CD14-positive monocyte (primary cell): ENCODE measurements around the gene SLC39A12. TPM values are rescaled to one million over a fixed set of nuclear protein-coding genes. Genes with fewer than 3 reads are reported as not detected.

Source experiments
- DNase-seq, 3 donors: peaks; one replicate each; pipeline ENCODE4 v3.0.0-alpha.2; 2011 to 2022
- H2AFZ ChIP-seq: 2 replicates; pipeline ENCODE4 v1.6.0; 2012; ENCODE audit warnings: mild to moderate bottlenecking, low read depth, low read length, inconsistent platforms; ENCODE audit not compliant: insufficient read depth, poor library complexity, severe bottlenecking
- H3K27ac ChIP-seq, 2 donors: 1 replicate in 1 of 2; 2 replicates in 1 of 2; pipeline ENCODE4 v1.5.1; 2012 to 2013; ENCODE audit warnings: low read length in 2 of 2, control low read depth in 1 of 2, inconsistent platforms in 1 of 2, low read depth in 1 of 2, mild to moderate bottlenecking in 1 of 2
- H3K27me3 ChIP-seq, 2 donors: one replicate each; pipeline versions ENCODE4 v1.6.0 to v1.6.1; 2011 to 2013; ENCODE audit warnings: low read length in 2 of 2; ENCODE audit not compliant: control insufficient read depth in 2 of 2, insufficient read depth in 2 of 2
- H3K36me3 ChIP-seq, 2 donors: replicated peaks in 1 of 2; 1 replicate in 1 of 2; 2 replicates in 1 of 2; pipeline versions ENCODE4 v1.5.1 to v1.6.1; 2012 to 2013; ENCODE audit warnings: low read length in 2 of 2, control low read depth in 1 of 2, inconsistent platforms in 1 of 2, mild to moderate bottlenecking in 1 of 2; ENCODE audit not compliant: insufficient read depth in 2 of 2, control insufficient read depth in 1 of 2
- H3K4me1 ChIP-seq, 2 donors: 1 replicate in 1 of 2; 2 replicates in 1 of 2; pipeline versions ENCODE4 v1.5.1 to v1.6.1; 2012 to 2013; ENCODE audit warnings: low read length in 2 of 2, control low read depth in 1 of 2, inconsistent platforms in 1 of 2, mild to moderate bottlenecking in 1 of 2, moderate library complexity in 1 of 2; ENCODE audit not compliant: insufficient read depth in 2 of 2, control insufficient read depth in 1 of 2
- H3K4me2 ChIP-seq: replicated peaks from 2 replicates; pipeline ENCODE3; 2012; ENCODE audit warnings: low read length, moderate library complexity, mild to moderate bottlenecking; ENCODE audit not compliant: poor library complexity, severe bottlenecking; ENCODE audit errors: extremely low read depth
- H3K4me3 ChIP-seq, 3 experiments: fragments of 200-600 bp in 1 of 3; sonication (generic) in 1 of 3; replicated peaks in 1 of 3; 1 replicate in 2 of 3; 2 replicates in 1 of 3; pipeline ENCODE4 v1.5.1; 2011 to 2013; ENCODE audit warnings: low read length in 3 of 3, mild to moderate bottlenecking in 3 of 3, control low read depth in 2 of 3, low read depth in 2 of 3, inconsistent platforms in 1 of 3, moderate library complexity in 1 of 3
- H3K79me2 ChIP-seq: 2 replicates; pipeline ENCODE4 v1.6.0; 2012; ENCODE audit warnings: mild to moderate bottlenecking, control low read depth, inconsistent platforms, low read length, moderate library complexity; ENCODE audit not compliant: insufficient read depth
- H3K9ac ChIP-seq: 2 replicates; pipeline ENCODE4 v1.6.0; 2017; ENCODE audit warnings: low read length, mild to moderate bottlenecking; ENCODE audit not compliant: insufficient read depth, poor library complexity, severe bottlenecking
- H3K9me3 ChIP-seq, 2 donors: replicated peaks in 1 of 2; 1 replicate in 1 of 2; 2 replicates in 1 of 2; pipeline versions ENCODE4 v1.5.1 to v1.6.1; 2012 to 2013; ENCODE audit warnings: low read length in 2 of 2, control low read depth in 1 of 2; ENCODE audit not compliant: control insufficient read depth in 1 of 2, insufficient read depth in 1 of 2
- H4K20me1 ChIP-seq: 2 replicates; pipeline ENCODE4 v1.6.0; 2012; ENCODE audit warnings: mild to moderate bottlenecking, low read length, control low read depth, moderate library complexity; ENCODE audit not compliant: insufficient read depth
- H3K27ac Mint-ChIP-seq, 7 donors: one replicate each; pipeline ENCODE4 v1.8.0; 2020; ENCODE audit warnings: mild to moderate bottlenecking in 7 of 7, mixed read lengths in 7 of 7, moderate library complexity in 6 of 7, inconsistent platforms in 2 of 7
- H3K27me3 Mint-ChIP-seq, 3 donors: one replicate each; pipeline ENCODE4 v1.8.0; 2021 to 2022; ENCODE audit warnings: low read depth in 3 of 3, mild to moderate bottlenecking in 3 of 3, mixed read lengths in 3 of 3, moderate library complexity in 3 of 3, inconsistent platforms in 1 of 3
- H3K36me3 Mint-ChIP-seq, 2 donors: one replicate each; pipeline ENCODE4 v1.8.0; 2020; ENCODE audit warnings: mixed read lengths in 2 of 2, inconsistent platforms in 1 of 2, mild to moderate bottlenecking in 1 of 2
- H3K4me1 Mint-ChIP-seq: one replicate; pipeline ENCODE4 v1.8.0; 2020; ENCODE audit warnings: mild to moderate bottlenecking, mixed read lengths
- H3K4me3 Mint-ChIP-seq, 2 donors: one replicate each; pipeline ENCODE4 v1.8.0; 2020; ENCODE audit warnings: mild to moderate bottlenecking in 2 of 2, mixed read lengths in 2 of 2, moderate library complexity in 1 of 2
- H3K9me3 Mint-ChIP-seq, 7 donors: one replicate each; pipeline ENCODE4 v1.8.0; 2020 to 2022; ENCODE audit warnings: mixed read lengths in 7 of 7, mild to moderate bottlenecking in 6 of 7, moderate library complexity in 6 of 7, inconsistent platforms in 2 of 7
- CTCF ChIP-seq: fragments of 200-600 bp; IDR thresholded peaks from one replicate; pipeline ENCODE4 v1.8.0; 2022; ENCODE audit warnings: antibody characterized with exemption, mild to moderate bottlenecking
- WGBS: methylation state at CpG from one replicate; pipeline ENCODE4 v1.1.5; 2013; ENCODE audit warnings: missing lambda C conversion rate; ENCODE audit not compliant: insufficient coverage; 5-methylcytosine and 5-hydroxymethylcytosine counted together
- intact Hi-C, 2 donors: fragments of 100-400 bp; cut with micrococcal nuclease; formaldehyde crosslinking; loops; one replicate each; pipeline versions ENCODE4 v1.15.0 to v1.15.1; 2023
- polyA plus RNA-seq, 3 donors: library from polyadenylated mRNA; depleted of rRNA in 1 of 3; unstranded in 2 of 3; stranded (reverse) in 1 of 3; fragments of 300-500 nt in 2 of 3; fragments of >200 nt in 1 of 3; fragmentation: Illumina TruSeq in 2 of 3; gene quantifications; 1 replicate in 2 of 3; 2 replicates in 1 of 3; pipeline ENCODE4 v1.2.3, GENCODE V29; 2012 to 2021

The SLC39A12 gene
- polyA plus RNA-seq, 3 donors, result not detected

GRCh38 chr10:17974505-17974904 is 22.8 kb downstream of the SLC39A12 start:
- Histone ChIP-seq H3K27me3 (no peaks in the 10 kb centered on the region), H3K4me1 (no peaks in the 10 kb centered on the region), H3K4me2 (no peak overlapping the region), H3K9me3 (no peaks in the 10 kb centered on the region), H4K20me1 (no peaks in the 10 kb centered on the region), H3K27ac (no peak overlapping the region), H3K4me3 (no peak overlapping the region), H2AFZ (no peak overlapping the region), H3K36me3 (no peaks in the 10 kb centered on the region), H3K9ac (no peak overlapping the region), H3K79me2 (no peaks in the 10 kb centered on the region)
- Mint-ChIP-seq H3K27me3 (peaks cover 0 to 4% (median 3%) of the 10 kb centered on the region in 3 donors), H3K4me1 (no peaks in the 10 kb centered on the region), H3K9me3 (peaks cover 0 to 9% (median 5%) of the 10 kb centered on the region in 7 donors), H3K36me3 (no peaks in the 10 kb centered on the region), H3K27ac (no peak overlapping the region), H3K4me3 (no peak overlapping the region)
- TF ChIP-seq CTCF, result no peak
- no peak for DNase-seq
- WGBS, result 100% methylated on average over 3 of the region's 3 CpGs
- intact Hi-C loops, result no loop called here

- Histone ChIP-seq H4K20me1 (no peaks in the 10 kb centered on the region), H3K9me3 (no peaks in the 10 kb centered on the region), H3K27me3 (no peaks in the 10 kb centered on the region), H3K4me2 (no peak overlapping the region), H3K4me3 (no peak overlapping the region), H2AFZ (no peak overlapping the region), H3K9ac (no peak overlapping the region), H3K4me1 (no peaks in the 10 kb centered on the region), H3K27ac (no peak overlapping the region), H3K36me3 (no peaks in the 10 kb centered on the region), H3K79me2 (no peaks in the 10 kb centered on the region)
- H3K27me3 Mint-ChIP-seq, result peaks cover 0 to 2% (median 2%) of the 10 kb centered on the region in 3 donors
- H3K9me3 Mint-ChIP-seq, result peaks cover 0 to 2% (median 0%) of the 10 kb centered on the region in 7 donors
- TF ChIP-seq CTCF, result no peak
- intact Hi-C loops, result no loop called here
- H3K36me3 Mint-ChIP-seq, result no peaks in the 10 kb centered on the region
- no CpG with 5 or more reads among the region's 6 CpGs for WGBS
- peaks cover 13% of the 10 kb centered on the region for H3K4me1 Mint-ChIP-seq
- H3K4me3 Mint-ChIP-seq, result no peak overlapping the region
- H3K27ac Mint-ChIP-seq, result no peak overlapping the region
- DNase-seq, result no peak
Observed at GRCh38 chr10:17980846-17981565, 29.3 kb downstream of the SLC39A12 start.
